Activated T-cell treated with anti-CD3 and anti-CD28 coated beads, Interleukin-2, amount 50 U/mL, for 1 hour (primary cell): ENCODE measurements around the gene DNAH9.
A peak's percentile ranks its signal among the peaks of the same experiment; 100 is the strongest.

Experiments used
- DNase-seq: peaks from one replicate; pipeline ENCODE4 v3.0.0-alpha.2; 2020

Gene DNAH9

DNA sequence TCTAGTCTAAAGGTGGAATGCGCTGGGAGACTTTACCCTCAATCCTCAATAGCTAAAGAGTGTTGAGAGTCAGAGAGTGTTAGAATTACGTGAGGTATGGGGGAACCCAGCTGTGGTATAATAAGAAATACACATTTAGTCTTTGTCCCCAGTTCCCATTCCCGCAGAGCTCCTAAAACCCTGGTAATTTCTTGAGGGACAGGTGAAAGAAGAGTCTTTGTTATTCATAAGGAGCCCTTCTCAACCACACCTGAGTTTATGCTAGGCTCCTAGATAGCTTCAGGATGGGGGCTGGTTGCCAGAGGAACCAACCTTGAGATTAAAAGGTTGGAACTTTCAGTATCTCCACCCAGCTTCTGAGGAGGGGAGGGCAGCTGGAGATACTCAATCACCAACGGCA lies 393.2 kb downstream of the DNAH9 start:
- no peak for DNase-seq

DNA sequence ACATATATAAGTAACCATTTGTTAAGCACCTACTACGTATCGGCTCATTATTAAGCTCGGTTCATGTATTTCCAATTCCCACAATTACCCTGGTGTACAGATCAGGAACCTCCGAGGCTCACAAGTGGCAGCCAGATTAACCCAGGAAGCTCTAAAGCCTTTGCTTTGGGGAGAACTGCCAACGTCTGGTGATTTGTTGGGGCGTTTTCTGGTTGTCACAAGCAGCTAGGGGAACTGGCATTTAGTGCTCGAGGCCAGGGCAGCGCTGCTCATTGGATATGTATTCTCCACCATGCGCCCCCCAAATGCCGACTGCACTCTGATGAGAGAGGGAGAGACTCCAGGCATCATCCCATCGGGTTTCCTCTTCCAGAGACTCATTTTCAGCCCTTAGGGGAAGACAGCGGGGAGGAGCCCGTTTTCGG lies 398.5 kb downstream of the DNAH9 start:
- DNase-seq, result no peak

DNA sequence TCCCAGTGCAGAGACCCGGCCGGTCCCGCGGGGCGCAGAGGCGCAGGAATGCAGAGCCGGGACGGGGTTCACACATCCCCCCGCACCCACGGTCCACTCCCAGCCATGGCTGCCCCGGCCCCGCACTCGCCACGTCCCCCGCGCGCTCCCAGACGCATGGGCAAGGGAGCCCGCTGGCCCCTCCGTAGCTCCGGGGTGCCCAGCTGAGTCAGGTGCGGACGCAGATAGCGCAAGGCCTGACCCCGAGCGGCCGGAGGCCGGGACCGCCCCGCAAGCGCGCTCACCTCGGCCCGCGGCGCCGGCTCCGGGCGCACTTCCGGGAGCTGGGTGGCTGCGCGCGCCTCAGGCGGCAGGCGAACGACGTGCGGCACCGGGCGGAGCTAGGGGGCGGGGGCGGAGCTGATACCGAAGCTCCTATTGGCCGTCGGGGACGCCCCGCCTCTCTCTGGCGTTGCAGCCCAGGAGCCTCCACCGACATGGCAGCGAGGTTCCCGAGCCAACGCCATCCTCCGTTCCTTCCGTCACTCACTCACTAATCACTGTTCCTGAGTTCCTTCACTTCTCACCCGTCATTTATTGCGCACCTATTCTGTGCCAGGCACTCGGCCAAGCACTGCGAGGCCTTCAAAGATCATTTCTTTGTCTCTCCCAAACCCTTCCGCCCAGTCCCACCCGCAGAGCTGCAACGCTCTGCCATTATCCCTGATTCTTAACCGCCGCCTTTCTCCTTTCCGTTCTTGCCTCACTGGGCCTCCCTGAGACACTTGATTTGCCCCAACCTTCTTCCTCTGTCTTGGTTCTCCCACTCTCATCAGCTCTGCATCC lies 399.1 kb downstream of the DNAH9 start, which contains the start of gene ZNF18:
TSS of gene ZNF18 (minus strand) at position 329 of the 825 bp plus-strand sequence. CDS start 4,646 bp downstream, outside the sequence.
- DNase-seq, result peak; percentile 96

DNA sequence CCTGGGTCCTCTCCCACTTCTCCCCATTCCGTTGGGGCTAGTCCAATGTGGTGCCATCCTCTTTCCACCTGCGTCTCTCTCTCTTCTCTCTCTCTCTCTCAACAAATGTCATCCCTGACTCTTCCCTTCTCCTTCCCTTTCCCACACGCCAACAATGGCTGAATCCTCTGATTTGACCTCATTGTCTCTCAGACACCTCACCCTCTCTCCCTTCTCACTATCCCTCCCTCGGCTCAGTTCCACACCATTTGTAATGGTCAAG lies 399.6 kb downstream of the DNAH9 start:
- no peak for DNase-seq

DNA sequence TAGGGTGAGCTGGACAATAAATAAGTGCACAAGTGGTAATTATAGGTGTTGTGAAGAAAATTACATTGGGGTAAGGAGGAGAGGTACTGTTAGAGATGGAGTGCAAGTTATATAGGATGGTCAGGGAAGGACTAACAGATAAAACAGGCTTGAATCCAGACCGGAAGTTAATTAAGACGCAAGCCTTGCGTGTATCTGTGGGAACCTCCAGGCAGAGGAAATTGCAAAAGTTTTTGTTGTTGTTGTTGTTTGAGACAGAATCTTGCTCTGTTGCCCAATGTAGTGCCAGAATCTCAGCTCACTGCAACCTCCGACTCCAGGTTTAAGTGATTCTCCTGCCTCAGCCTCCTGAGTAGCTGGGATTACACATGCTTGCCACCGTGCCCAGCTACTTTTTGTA lies 401.4 kb downstream of the DNAH9 start:
- no peak for DNase-seq

DNA sequence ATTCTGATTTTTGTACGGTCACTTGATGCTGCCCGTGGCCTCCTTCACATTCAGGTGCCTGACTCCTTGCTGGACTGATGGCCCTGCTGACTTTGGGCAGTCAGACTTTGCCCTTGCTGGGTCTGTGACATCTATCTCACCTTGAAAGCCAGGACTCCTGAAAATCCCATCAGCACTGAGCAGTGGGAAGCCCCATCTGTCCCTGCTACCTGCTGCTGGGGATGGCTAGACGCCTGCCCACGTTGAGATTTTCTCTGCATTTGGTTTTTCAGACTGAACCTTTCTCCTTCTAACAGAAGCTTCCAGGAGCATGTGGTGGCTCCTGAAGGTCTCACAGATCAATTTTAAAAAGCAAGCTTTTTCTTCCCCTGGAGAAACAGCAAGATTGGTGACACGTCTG lies 409.2 kb downstream of the DNAH9 start:
- no peak for DNase-seq
